HG03469 (cell line): ENCODE measurements around the gene SMIM30.
"Not testable (repeated sequence)": the region's sequence is repeated elsewhere in the genome, so short reads cannot be mapped to it uniquely, and the experiment has no call there.

ENCODE experiments used
- ATAC-seq: cut with Tn5 transposase; IDR thresholded peaks from one replicate; pipeline ENCODE4 v1.9.1; 2021; ENCODE audit warnings: mild to moderate bottlenecking, moderate library complexity, moderate number of reproducible peaks; ENCODE audit not compliant: unreplicated experiment

The SMIM30 gene, protein sequence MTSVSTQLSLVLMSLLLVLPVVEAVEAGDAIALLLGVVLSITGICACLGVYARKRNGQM

GRCh38 chr7:113118074-113118959 is at the start of gene SMIM30:
SMIM30 (minus strand) TSS chr7:113118554; CDS start chr7:113117578, 976 bp downstream.
- ATAC-seq: peak; percentile 97

- not testable (repeated sequence) for ATAC-seq
These were observed 47.8 kb upstream of the SMIM30 start for GRCh38 chr7:113166176-113166575.

GRCh38 chr7:113161050-113161449 is 42.7 kb upstream of the SMIM30 start:
- no peak for ATAC-seq

GRCh38 chr7:113159746-113160339 is 41.5 kb upstream of the SMIM30 start:
- ATAC-seq: no peak

GRCh38 chr7:113158756-113159155 is 40.4 kb upstream of the SMIM30 start:
- no peak for ATAC-seq

DNA sequence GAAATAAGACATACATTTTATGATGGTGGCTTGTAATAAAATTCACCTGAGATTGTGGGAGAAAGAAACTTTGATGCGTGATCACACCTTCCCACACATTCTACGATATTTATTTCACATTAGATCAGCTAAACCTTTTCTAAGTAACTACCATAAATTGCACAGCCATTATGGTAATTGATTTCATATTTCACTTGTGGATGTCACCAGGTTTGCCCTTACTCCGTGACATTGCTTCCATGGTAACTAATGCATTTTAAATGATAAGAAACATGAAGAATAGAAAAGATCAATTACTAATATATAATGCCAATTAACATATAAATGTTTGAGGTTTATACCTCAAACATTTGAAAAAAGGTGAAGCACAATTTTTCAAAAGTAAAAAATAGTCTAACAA is 35.8 kb upstream of the SMIM30 start:
- no peak for ATAC-seq

- ATAC-seq: no peak
These were observed 26.5 kb upstream of the SMIM30 start for GRCh38 chr7:113144817-113145216.

GRCh38 chr7:113143486-113144257 is 25.3 kb upstream of the SMIM30 start:
- peak; percentile 50 for ATAC-seq

DNA sequence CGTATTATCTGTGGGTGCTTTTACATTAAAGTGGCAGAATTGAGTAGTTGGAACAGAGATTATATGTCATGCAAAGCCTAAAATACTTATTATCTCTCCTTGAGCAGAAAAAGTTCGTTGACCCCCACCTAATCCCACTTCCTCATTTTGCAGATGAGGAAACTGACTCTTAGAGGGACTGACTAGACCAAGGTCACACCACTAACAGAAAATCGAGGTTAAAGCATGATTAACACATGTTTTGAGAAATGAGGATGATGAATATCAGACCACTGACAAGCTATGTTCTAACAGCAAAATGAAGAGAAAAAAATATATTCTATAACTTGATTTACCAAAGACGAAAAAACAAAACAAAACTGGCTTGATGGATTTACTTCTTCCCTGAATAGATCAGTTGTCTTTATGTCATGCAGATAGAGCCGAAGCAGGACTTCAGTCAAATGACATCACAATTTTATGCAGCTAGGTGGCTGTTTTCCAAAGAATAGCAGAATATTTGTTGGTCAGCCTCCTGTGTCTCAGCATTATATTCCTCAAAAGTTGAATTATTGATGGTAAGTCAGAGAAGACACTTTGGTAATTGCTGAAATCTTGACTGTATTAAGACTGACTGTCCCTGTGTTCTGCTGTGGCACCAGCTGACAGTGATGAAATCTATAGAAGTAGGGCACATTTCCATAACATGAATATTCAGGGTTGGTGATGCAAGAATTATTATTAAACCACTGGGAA is 24.2 kb upstream of the SMIM30 start:
- ATAC-seq: peak; percentile 68

DNA sequence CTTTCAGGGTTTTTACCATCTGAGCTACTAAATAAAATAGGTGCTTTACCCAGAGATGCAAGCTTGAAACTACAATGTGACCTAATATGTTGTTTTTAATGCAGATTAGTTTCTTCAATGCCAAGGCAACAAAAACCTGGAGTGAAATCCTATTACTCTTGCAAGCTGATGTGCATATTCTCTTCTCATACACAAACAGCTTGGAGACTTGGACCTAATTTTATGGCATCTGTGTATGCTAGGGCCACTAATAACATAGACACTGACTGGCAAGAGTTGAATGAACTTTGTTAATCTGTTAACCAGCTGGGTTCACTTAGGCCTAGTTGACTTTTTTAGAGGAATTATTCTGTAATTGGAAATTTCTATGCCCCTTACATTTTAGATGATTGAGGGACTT is 23.4 kb upstream of the SMIM30 start:
- ATAC-seq: no peak

GRCh38 chr7:113140956-113141355 is 22.6 kb upstream of the SMIM30 start:
- ATAC-seq: no peak

DNA sequence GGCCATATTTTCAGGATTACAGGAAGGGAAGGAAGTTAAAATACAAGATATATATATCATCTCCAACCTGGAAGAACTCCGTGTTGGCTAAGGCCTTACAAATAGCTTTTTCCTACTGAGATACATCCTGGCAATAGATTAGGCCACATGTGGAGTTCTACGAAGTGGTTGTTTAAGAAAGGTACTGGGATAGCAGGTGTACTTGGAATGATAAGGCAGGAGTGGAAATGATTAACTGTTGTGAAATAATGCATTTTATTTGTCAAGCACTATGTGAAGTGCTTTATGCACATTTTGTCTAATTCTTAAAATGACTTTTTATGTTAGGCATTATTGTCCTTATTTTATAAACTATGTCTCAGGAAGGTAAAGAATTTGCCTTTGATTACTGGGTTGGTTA is 18.9 kb upstream of the SMIM30 start:
- ATAC-seq: no peak

DNA sequence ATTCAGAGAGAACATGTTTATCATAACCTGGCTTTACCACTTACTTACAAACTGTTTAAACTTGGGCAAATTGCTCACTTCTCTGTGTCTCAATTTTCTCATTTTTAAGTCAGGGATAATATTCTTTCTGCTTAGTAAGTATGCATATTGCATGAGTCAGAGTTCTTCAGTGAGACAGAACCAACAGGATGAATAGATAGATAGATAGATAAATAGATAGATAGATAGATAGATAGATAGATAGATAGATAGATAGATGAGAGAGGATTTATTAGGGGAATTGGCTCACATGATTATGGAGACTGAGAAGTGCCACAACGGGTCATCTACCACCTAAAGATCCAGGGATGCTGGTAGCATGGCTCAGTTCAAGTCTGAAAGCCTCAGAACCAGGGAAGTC is 15.7 kb upstream of the SMIM30 start:
- no peak for ATAC-seq

DNA sequence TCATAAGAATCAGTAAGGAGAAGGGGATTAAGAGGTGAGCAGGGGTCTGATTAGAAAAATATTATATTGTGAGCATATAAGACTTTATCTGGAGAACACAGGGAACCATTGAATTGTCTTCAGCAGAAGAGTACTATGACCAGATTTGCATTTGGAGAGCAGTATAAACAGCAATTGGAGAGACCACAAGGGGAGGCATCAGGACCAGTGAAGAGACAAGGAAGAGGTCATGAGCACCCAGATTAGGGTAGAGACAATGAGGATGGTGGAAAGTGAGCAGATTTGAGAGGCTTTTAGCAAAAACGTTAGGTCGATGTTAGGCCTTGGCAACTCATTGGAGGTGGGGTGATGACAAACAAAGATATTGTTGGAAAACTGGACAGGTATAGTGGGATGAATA is 13.0 kb upstream of the SMIM30 start:
- no peak for ATAC-seq

DNA sequence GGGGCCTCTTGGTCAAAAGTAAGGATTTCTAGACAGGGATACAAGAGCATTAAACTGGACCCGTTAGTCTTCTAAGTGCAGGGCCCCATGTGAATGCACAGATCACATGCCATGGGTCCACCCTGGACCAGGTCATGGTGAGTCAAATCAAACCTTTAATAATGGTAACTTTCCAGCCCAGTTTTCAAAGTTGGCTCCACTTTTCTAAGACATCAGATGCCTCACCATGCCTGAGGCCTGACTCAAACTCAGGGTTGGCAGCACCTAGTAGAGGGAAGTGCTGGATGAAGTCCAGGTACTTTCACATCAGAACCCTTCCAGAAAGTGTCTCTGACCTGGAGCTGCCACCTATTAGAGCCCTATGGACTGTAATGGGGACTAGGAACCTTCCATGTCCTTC is 9.7 kb upstream of the SMIM30 start:
- no peak for ATAC-seq

GRCh38 chr7:113125728-113126127 is 7.4 kb upstream of the SMIM30 start:
- ATAC-seq: no peak

DNA sequence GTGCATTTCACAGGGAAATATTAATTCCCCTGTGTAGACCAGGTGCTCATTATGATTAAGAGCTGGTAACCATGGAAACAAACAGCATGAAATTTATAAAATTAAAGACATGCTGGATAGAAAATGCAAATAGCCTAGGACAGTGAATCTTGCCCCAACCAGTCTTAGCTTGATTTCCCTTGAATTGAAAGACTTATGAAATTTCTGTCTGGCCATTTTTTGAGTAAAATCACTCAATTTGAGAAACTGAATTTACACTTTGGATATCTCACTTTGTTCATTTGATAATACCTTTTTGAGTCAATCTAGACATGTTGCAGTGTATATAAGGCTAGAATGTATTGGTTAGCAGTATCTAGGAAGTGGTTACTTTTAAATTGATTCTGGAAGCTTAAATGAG is 4.4 kb upstream of the SMIM30 start:
- no peak for ATAC-seq

DNA sequence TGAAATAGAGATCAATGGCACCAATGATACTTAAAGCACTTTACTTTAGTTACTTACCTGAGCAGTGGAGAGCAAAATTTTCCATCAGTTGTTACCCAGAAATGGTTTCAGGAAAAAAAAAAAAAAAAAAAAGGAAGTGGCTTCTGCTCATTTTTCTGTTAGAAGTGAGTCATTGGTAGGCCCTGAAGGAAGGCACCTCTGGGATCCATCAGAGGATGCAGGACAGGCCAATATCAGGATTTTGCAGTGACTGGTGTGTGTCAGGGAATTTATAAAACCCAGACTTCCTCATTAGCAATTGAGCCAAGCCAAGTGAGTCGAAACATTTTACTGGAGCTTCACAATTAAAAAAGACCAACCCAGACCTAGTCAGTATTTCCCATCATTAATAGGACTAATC is 2.3 kb upstream of the SMIM30 start:
- ATAC-seq: no peak

- ATAC-seq: no peak
These were observed 1.1 kb upstream of the SMIM30 start for GRCh38 chr7:113119429-113119828.

DNA sequence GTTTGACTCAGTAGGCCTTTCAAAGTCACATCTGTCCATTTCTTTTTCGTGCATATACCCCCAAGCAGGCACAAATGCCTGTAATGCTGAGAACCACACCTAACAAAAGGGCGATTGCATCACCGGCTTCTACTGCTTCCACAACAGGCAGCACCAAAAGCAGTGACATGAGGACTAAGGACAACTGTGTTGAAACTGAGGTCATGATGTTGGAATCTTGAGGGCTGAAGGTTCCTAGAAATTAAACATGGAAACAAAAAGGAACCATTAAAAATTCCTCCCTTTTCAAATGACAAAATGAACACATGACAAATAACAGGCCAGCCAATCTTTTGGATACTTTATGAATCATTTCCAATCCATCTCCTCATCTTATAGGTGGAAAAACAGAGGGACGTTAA is 980 bp downstream of the SMIM30 start:
- ATAC-seq: not testable (repeated sequence)

DNA sequence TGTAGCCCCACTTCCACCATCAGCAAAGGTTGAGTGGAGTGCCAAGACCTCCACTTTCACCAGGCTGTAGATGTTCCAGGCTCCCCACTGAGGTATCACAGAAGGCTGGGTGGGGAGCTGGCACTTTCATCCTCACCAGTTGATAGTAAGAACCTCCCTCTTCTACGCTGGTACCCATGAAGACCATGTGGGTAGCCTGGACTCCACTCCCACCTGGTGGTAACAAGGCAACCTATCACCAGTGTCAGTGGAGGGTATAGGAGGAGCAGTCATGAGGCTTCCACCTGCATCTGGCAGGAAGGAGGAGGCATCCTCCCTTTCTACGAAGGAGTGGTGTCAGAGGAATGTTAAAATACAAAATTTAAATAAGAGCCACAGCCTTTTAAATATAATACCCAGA is 4.4 kb downstream of the SMIM30 start:
- no peak for ATAC-seq
